HG03520 (cell line): ENCODE results near the gene PDE2A.

Source experiments
- ATAC-seq: cut with Tn5 transposase; IDR thresholded peaks from one replicate; pipeline ENCODE4 v1.9.1; 2021; ENCODE audit warnings: mild to moderate bottlenecking, moderate library complexity; ENCODE audit not compliant: unreplicated experiment

Gene PDE2A

GRCh38 chr11:72704783-72705265, 30.6 kb upstream of the PDE2A start:
- ATAC-seq = no peak

GRCh38 chr11:72704028-72704782, 30.0 kb upstream of the PDE2A start:
- ATAC-seq = no peak

GRCh38 chr11:72703267-72704008, 29.2 kb upstream of the PDE2A start:
- ATAC-seq = no peak

GRCh38 chr11:72702577-72703241, 28.5 kb upstream of the PDE2A start:
- ATAC-seq = no peak

GRCh38 chr11:72702096-72702495, 27.9 kb upstream of the PDE2A start:
- no peak for ATAC-seq

GRCh38 chr11:72701466-72701865, 27.2 kb upstream of the PDE2A start:
- ATAC-seq = no peak

- ATAC-seq = no peak
Observed at GRCh38 chr11:72700146-72700545, 25.9 kb upstream of the PDE2A start.

GRCh38 chr11:72697814-72698213, 23.6 kb upstream of the PDE2A start:
- no peak for ATAC-seq

- ATAC-seq = no peak
Observed at GRCh38 chr11:72696866-72697700, 22.9 kb upstream of the PDE2A start.

GRCh38 chr11:72695354-72695753, 21.1 kb upstream of the PDE2A start:
- ATAC-seq = no peak

GRCh38 chr11:72693271-72693968, 19.2 kb upstream of the PDE2A start:
- ATAC-seq = no peak

GRCh38 chr11:72692498-72693237, 18.4 kb upstream of the PDE2A start:
- ATAC-seq = no peak

- no peak for ATAC-seq
Observed at GRCh38 chr11:72690166-72690565, 15.9 kb upstream of the PDE2A start.

- ATAC-seq = no peak
Observed at GRCh38 chr11:72688929-72689328, 14.7 kb upstream of the PDE2A start.

GRCh38 chr11:72688486-72688885, 14.3 kb upstream of the PDE2A start:
- no peak for ATAC-seq

GRCh38 chr11:72687326-72687725, 13.1 kb upstream of the PDE2A start:
- ATAC-seq = no peak

- no peak for ATAC-seq
Observed at GRCh38 chr11:72686639-72687220, 12.5 kb upstream of the PDE2A start.

GRCh38 chr11:72685560-72686480, 11.6 kb upstream of the PDE2A start:
- ATAC-seq = no peak
